H1 (cell line): ENCODE results near the gene TTF1. TPM values are rescaled to one million over a fixed set of nuclear protein-coding genes. Genes with fewer than 3 reads are reported as not detected.

Experiments
- CTCF ChIA-PET: fragments of 300-600 bp; sonication (Branson Sonifier 250); formaldehyde crosslinking; loops from one replicate; lab custom pipeline; 2021; ENCODE audit not compliant: partially characterized antibody; lab: Charles Lee
- POLR2A ChIA-PET: fragments of 300-600 bp; sonication (Branson Sonifier 250); formaldehyde crosslinking; loops from one replicate; lab custom pipeline; 2021; ENCODE audit warnings: inconsistent platforms; ENCODE audit not compliant: partially characterized antibody; lab: Charles Lee
- DNase-seq, 2 experiments: peaks; one replicate each; pipeline versions ENCODE4 v3.0.0 to v3.0.0-alpha.2; 2010 to 2022; ENCODE audit warnings: low spot score in 2 of 2, low read depth in 1 of 2, mixed read lengths in 1 of 2
- FAIRE-seq: peaks from 2 replicates; lab custom pipeline; 2011; peaks lifted over from hg19 to GRCh38; lab: Jason Lieb, UNC
- H2AFZ ChIP-seq: 2 replicates; pipeline ENCODE4 v1.8.1; 2012; ENCODE audit warnings: low read length, inconsistent platforms
- H2AK5ac ChIP-seq: 2 replicates; pipeline ENCODE4 v1.6.1; 2013; ENCODE audit warnings: low read depth, low read length
- H2BK120ac ChIP-seq: replicated peaks from 2 replicates; pipeline ENCODE3; 2013; ENCODE audit warnings: low read depth, low read length, inconsistent platforms
- H2BK12ac ChIP-seq: 2 replicates; pipeline ENCODE4 v1.6.1; 2013; ENCODE audit warnings: low read depth, low read length
- H2BK15ac ChIP-seq: 2 replicates; pipeline ENCODE4 v1.6.1; 2013; ENCODE audit warnings: low read length
- H2BK20ac ChIP-seq: 2 replicates; pipeline ENCODE4 v1.6.1; 2013; ENCODE audit warnings: low read length
- H2BK5ac ChIP-seq: 2 replicates; pipeline ENCODE4 v1.6.1; 2013; ENCODE audit warnings: low read depth, low read length
- H3K14ac ChIP-seq: 2 replicates; pipeline ENCODE4 v1.6.1; 2013; ENCODE audit warnings: inconsistent platforms; ENCODE audit not compliant: insufficient read length
- H3K18ac ChIP-seq: 2 replicates; pipeline ENCODE4 v1.6.1; 2013; ENCODE audit warnings: low read length; ENCODE audit errors: extremely low read depth
- H3K23ac ChIP-seq: 2 replicates; pipeline ENCODE4 v1.6.1; 2013; ENCODE audit warnings: inconsistent platforms; ENCODE audit not compliant: insufficient read length
- H3K23me2 ChIP-seq: 2 replicates; pipeline ENCODE4 v1.6.1; 2013; ENCODE audit warnings: low read depth, low read length
- H3K27ac ChIP-seq: 2 replicates; pipeline ENCODE4 v1.6.1; 2011; ENCODE audit warnings: low read depth, low read length, inconsistent platforms
- H3K27me3 ChIP-seq, 4 experiments: replicated peaks in 1 of 4; 1 replicate in 1 of 4; 2 replicates in 3 of 4; pipeline versions ENCODE4 v1.6.1 to v1.8.1; 2011 to 2013; ENCODE audit warnings: low read length in 3 of 4, mild to moderate bottlenecking in 3 of 4, inconsistent platforms in 2 of 4, mixed read lengths in 2 of 4, moderate library complexity in 1 of 4; ENCODE audit not compliant: control insufficient read depth in 3 of 4, insufficient read depth in 3 of 4; ENCODE audit errors: extremely low read depth in 1 of 4
- H3K36me3 ChIP-seq, 4 experiments: 2 replicates each; pipeline versions ENCODE4 v1.6.1 to v1.8.1; 2011 to 2013; ENCODE audit warnings: mild to moderate bottlenecking in 4 of 4, low read length in 3 of 4, moderate library complexity in 2 of 4, control low read depth in 1 of 4, inconsistent platforms in 1 of 4; ENCODE audit not compliant: insufficient read depth in 4 of 4, control insufficient read depth in 2 of 4
- H3K4ac ChIP-seq: replicated peaks from 2 replicates; pipeline ENCODE3; 2013; ENCODE audit warnings: low read length, low read depth, mixed read lengths, inconsistent platforms; ENCODE audit not compliant: insufficient read length
- H3K4me1 ChIP-seq, 4 experiments: replicated peaks in 1 of 4; 1 replicate in 1 of 4; 2 replicates in 3 of 4; pipeline versions ENCODE4 v1.6.1 to v1.8.1; 2011 to 2013; ENCODE audit warnings: low read length in 3 of 4, inconsistent platforms in 2 of 4, mixed read lengths in 1 of 4; ENCODE audit not compliant: insufficient read depth in 4 of 4, control insufficient read depth in 3 of 4
- H3K4me2 ChIP-seq, 2 experiments: 2 replicates each; pipeline versions ENCODE4 v1.6.1 to v1.8.1; 2011 to 2013; ENCODE audit warnings: low read depth in 2 of 2, low read length in 2 of 2, control low read depth in 1 of 2, inconsistent platforms in 1 of 2, mild to moderate bottlenecking in 1 of 2; ENCODE audit not compliant: insufficient read depth in 1 of 2
- H3K4me3 ChIP-seq, 4 experiments: fragments of 200-600, 300-600 bp in 1 of 4; sonication (generic), shearing (Covaris generic), sonication (Bioruptor Twin) in 1 of 4; 2 replicates each; pipeline versions ENCODE4 v1.5.1 to v1.8.1; 2011 to 2016; ENCODE audit warnings: low read length in 4 of 4, low read depth in 3 of 4, control low read depth in 2 of 4, inconsistent platforms in 2 of 4, mild to moderate bottlenecking in 2 of 4, mixed read lengths in 1 of 4, moderate library complexity in 1 of 4; ENCODE audit not compliant: insufficient read depth in 2 of 4; ENCODE audit errors: extremely low read depth in 1 of 4
- H3K56ac ChIP-seq: replicated peaks from 2 replicates; pipeline ENCODE3; 2013; ENCODE audit warnings: low read depth, mild to moderate bottlenecking, mixed read lengths, low read length, inconsistent platforms; ENCODE audit not compliant: insufficient read length
- H3K79me1 ChIP-seq: 2 replicates; pipeline ENCODE4 v1.6.1; 2013; ENCODE audit warnings: low read depth, low read length, control low read depth
- H3K79me2 ChIP-seq, 2 experiments: 2 replicates each; pipeline versions ENCODE4 v1.6.1 to v1.8.1; 2012 to 2013; ENCODE audit warnings: low read length in 2 of 2, mild to moderate bottlenecking in 2 of 2, inconsistent platforms in 1 of 2; ENCODE audit not compliant: insufficient read depth in 2 of 2, control insufficient read depth in 1 of 2
- H3K9ac ChIP-seq, 4 experiments: replicated peaks in 1 of 4; 1 replicate in 1 of 4; 2 replicates in 3 of 4; pipeline versions ENCODE4 v1.6.1 to v1.8.1; 2011 to 2013; ENCODE audit warnings: low read depth in 3 of 4, low read length in 3 of 4, control low read depth in 2 of 4, mild to moderate bottlenecking in 2 of 4, moderate library complexity in 2 of 4, inconsistent platforms in 1 of 4; ENCODE audit errors: extremely low read depth in 1 of 4
- H3K9me3 ChIP-seq, 2 experiments: 2 replicates each; pipeline versions ENCODE4 v1.6.1 to v1.8.1; 2012 to 2013; ENCODE audit warnings: mild to moderate bottlenecking in 2 of 2, moderate library complexity in 2 of 2, control low read depth in 1 of 2, inconsistent platforms in 1 of 2, low read depth in 1 of 2, low read length in 1 of 2, mixed read lengths in 1 of 2; ENCODE audit not compliant: insufficient read depth in 2 of 2
- H4K20me1 ChIP-seq, 2 experiments: replicated peaks in 1 of 2; 2 replicates each; pipeline versions ENCODE3 to v1.8.1; 2011 to 2013; ENCODE audit warnings: inconsistent platforms in 2 of 2, low read length in 2 of 2, mild to moderate bottlenecking in 1 of 2; ENCODE audit not compliant: insufficient read depth in 2 of 2, control insufficient read depth in 1 of 2
- H4K5ac ChIP-seq: 2 replicates; pipeline ENCODE4 v1.6.1; 2013; ENCODE audit warnings: low read length, low read depth, mixed read lengths, inconsistent platforms; ENCODE audit not compliant: insufficient read length
- H4K8ac ChIP-seq: 2 replicates; pipeline ENCODE4 v1.8.0; 2013; ENCODE audit warnings: mild to moderate bottlenecking, moderate library complexity, low read length, inconsistent platforms; ENCODE audit not compliant: insufficient read depth; ENCODE audit errors: extremely low read depth
- H4K91ac ChIP-seq: replicated peaks from 2 replicates; pipeline ENCODE3; 2013; ENCODE audit warnings: low read length, mixed read lengths, inconsistent platforms; ENCODE audit not compliant: insufficient read length
- ASH2L ChIP-seq: fragments of 200-600, 300-600 bp; sonication (generic); IDR thresholded peaks from one replicate; pipeline ENCODE4 v1.7.1; 2017; ENCODE audit warnings: low read length
- BCL11A ChIP-seq, 2 experiments: IDR thresholded peaks; one replicate each; pipeline ENCODE4 v1.6.1; 2011; ENCODE audit warnings: low read depth in 2 of 2, low read length in 2 of 2, mild to moderate bottlenecking in 2 of 2
- BRCA1 ChIP-seq: IDR thresholded peaks from 2 replicates; pipeline ENCODE4 v1.6.1; 2012; ENCODE audit warnings: low read depth, low read length, improper control_type of control experiment
- CBX8 ChIP-seq: fragments of 300-800, 300-1000 bp; sonication (generic); IDR thresholded peaks from 2 replicates; pipeline ENCODE4 v1.7.1; 2016; ENCODE audit warnings: low read depth, low read length, borderline replicate concordance
- CTBP2 ChIP-seq: IDR thresholded peaks from 2 replicates; pipeline ENCODE4 v1.7.0; 2011; ENCODE audit warnings: borderline replicate concordance, mild to moderate bottlenecking, moderate library complexity, mixed read lengths, low read length; ENCODE audit not compliant: insufficient read depth, insufficient read length
- GTF2F1 ChIP-seq: IDR thresholded peaks from 2 replicates; pipeline ENCODE4 v1.6.1; 2012; ENCODE audit warnings: low read depth, low read length, improper control_type of control experiment, borderline replicate concordance
- HDAC2 ChIP-seq, 2 experiments: fragments of 300-600 bp in 1 of 2; sonication (generic) in 1 of 2; IDR thresholded peaks; 2 replicates each; pipeline ENCODE4 v1.6.1; 2011 to 2012; ENCODE audit warnings: low read depth in 2 of 2, low read length in 2 of 2, mild to moderate bottlenecking in 2 of 2, moderate library complexity in 2 of 2, borderline replicate concordance in 1 of 2, inconsistent platforms in 1 of 2
- MAFK ChIP-seq: IDR thresholded peaks from 2 replicates; pipeline ENCODE4 v1.6.1; 2012; ENCODE audit warnings: low read depth, mild to moderate bottlenecking, improper control_type of control experiment, low read length
- PHF8 ChIP-seq: fragments of 200-600 bp; sonication (generic); conservative IDR thresholded peaks from 2 replicates; pipeline ENCODE4 v1.7.1; 2012; ENCODE audit warnings: low read depth, mild to moderate bottlenecking, inconsistent platforms, low read length, moderate library complexity
- POLR2A ChIP-seq, 2 experiments: IDR thresholded peaks; 1 replicate in 1 of 2; 2 replicates in 1 of 2; pipeline ENCODE4 v1.6.1; 2011; ENCODE audit warnings: low read depth in 2 of 2, low read length in 2 of 2, mild to moderate bottlenecking in 2 of 2; ENCODE audit errors: control extremely low read depth in 1 of 2
- POLR2AphosphoS5 ChIP-seq: IDR thresholded peaks from 2 replicates; pipeline ENCODE4 v1.6.1; 2011; ENCODE audit warnings: low read depth, low read length
- RNF2 ChIP-seq: fragments of 200-900, 300-1000 bp; sonication (generic); IDR thresholded peaks from 2 replicates; pipeline ENCODE4 v1.7.1; 2016; ENCODE audit warnings: borderline replicate concordance, low read depth, mild to moderate bottlenecking, antibody characterized with exemption, low read length; ENCODE audit not compliant: poor library complexity, severe bottlenecking; ENCODE audit errors: missing control alignments
- SAP30 ChIP-seq: fragments of 300-600 bp; sonication (generic); IDR thresholded peaks from 2 replicates; pipeline ENCODE4 v1.7.1; 2012; ENCODE audit warnings: low read length, moderate library complexity, mild to moderate bottlenecking, inconsistent platforms; ENCODE audit not compliant: insufficient read depth, insufficient replicate concordance
- SIX5 ChIP-seq: IDR thresholded peaks from 2 replicates; pipeline ENCODE4 v1.6.1; 2011; ENCODE audit warnings: mild to moderate bottlenecking, low read depth, low read length
- SP4 ChIP-seq: IDR thresholded peaks from 2 replicates; pipeline ENCODE4 v1.6.1; 2012; ENCODE audit warnings: low read length, inconsistent platforms
- WGBS, 2 experiments: shearing (Covaris generic) in 1 of 2; methylation state at CpG; one replicate each; pipeline versions ENCODE4 v1.1.6 to v1.1.7; 2013 to 2015; ENCODE audit warnings: low lambda C conversion rate in 2 of 2, mixed read lengths in 2 of 2, inconsistent platforms in 1 of 2, low coverage in 1 of 2, missing lambda C conversion rate in 1 of 2; ENCODE audit not compliant: insufficient replicate concordance in 2 of 2, insufficient coverage in 1 of 2, insufficient read length in 1 of 2; ENCODE audit errors: extremely low coverage in 1 of 2, missing lambda C conversion rate in 1 of 2; 5-methylcytosine and 5-hydroxymethylcytosine counted together
- polyA plus RNA-seq, 7 experiments: library from polyadenylated mRNA; depleted of rRNA in 3 of 7; stranded (reverse) in 5 of 7; unstranded in 2 of 7; fragments of >200 nt in 5 of 7; fragments of 200-250 nt in 2 of 7; gene quantifications; 1 replicate in 5 of 7; 2 replicates in 1 of 7; 4 replicates in 1 of 7; pipeline versions ENCODE4 v1.2.1 to v1.2.3, GENCODE V29; 2011 to 2013; ENCODE audit warnings: missing spikeins in 2 of 7, mixed read lengths in 2 of 7
- total RNA-seq: library from RNA; stranded (reverse); fragmentation: NEBNext Ultra II Directional; extraction: Animal tissue kit (Norgen Biotek cat#: 25700); gene quantifications from 2 replicates; pipeline ENCODE4 v1.2.1, GENCODE V29; 2021

Gene TTF1
- total and polyA plus RNA-seq, 2 of the 8 experiments (the other 6 are each of a cell fraction or from before 2014, with no cell fraction given) = 7.8 to 22.2 TPM

- Histone ChIP-seq H3K9ac (no peak overlapping the region), H3K23ac (no peak overlapping the region), H4K20me1 (no peaks in the 10 kb centered on the region), H3K36me3 (peaks cover 44 to 84% (median 72%) of the 10 kb centered on the region in 4 experiments), H2BK20ac (no peak overlapping the region), H3K27me3 (no peaks in the 10 kb centered on the region), H3K4me3 (no peak overlapping the region), H3K56ac (no peak overlapping the region), H3K23me2 (no peaks in the 10 kb centered on the region), H2AFZ (no peak overlapping the region), H2BK15ac (no peak overlapping the region), H4K5ac (no peak overlapping the region), H3K27ac (no peak overlapping the region), H3K79me1 (no peaks in the 10 kb centered on the region), H2BK12ac (no peak overlapping the region), H4K91ac (no peak overlapping the region), H3K9me3 (no peaks in the 10 kb centered on the region), H2BK5ac (no peak overlapping the region), H3K4me1 (no peaks in the 10 kb centered on the region), H3K14ac (no peak overlapping the region), H3K79me2 (no peaks in the 10 kb centered on the region), H2BK120ac (no peak overlapping the region), H4K8ac (no peak overlapping the region), H3K4me2 (no peak overlapping the region), H3K18ac (no peak overlapping the region), H2AK5ac (no peak overlapping the region), H3K4ac (no peak overlapping the region)
- WGBS, 2 experiments = 91% methylated on average over 11 of the region's 11 CpGs; no CpG with 5 or more reads in 1 of the 2 experiments
- ChIA-PET CTCF (no interaction called here), POLR2A (interaction anchor here (1.1 kb wide), 1 partner anchor 11 kb away, joined by 3 read pairs; no protein-coding TSS in a partner anchor)
- DNase-seq = no peak
- FAIRE-seq = no peak
- TF ChIP-seq MAFK (no peak), RNF2 (no peak), POLR2AphosphoS5 (no peak), SIX5 (no peak), ASH2L (no peak), CBX8 (no peak), GTF2F1 (no peak), PHF8 (no peak), BRCA1 (no peak), SP4 (no peak), BCL11A (IDR thresholded peaks at IDR 0.05; ENCODE audit: low read depth in 2 of 2, low read length in 2 of 2) (no peak), SAP30 (no peak), POLR2A (IDR thresholded peaks at IDR 0.05; ENCODE audit: control extremely low read depth in 1 of 2, low read depth in 2 of 2, low read length in 2 of 2) (no peak), HDAC2 (IDR thresholded peaks at IDR 0.05; ENCODE audit: borderline replicate concordance in 1 of 2, low read depth in 2 of 2, low read length in 2 of 2) (no peak), CTBP2 (no peak)
Observed at GRCh38 chr9:132391449-132391848, 15.2 kb downstream of the TTF1 start.
